Measurements from ENCODE around the gene GLB1L3.

DNA sequence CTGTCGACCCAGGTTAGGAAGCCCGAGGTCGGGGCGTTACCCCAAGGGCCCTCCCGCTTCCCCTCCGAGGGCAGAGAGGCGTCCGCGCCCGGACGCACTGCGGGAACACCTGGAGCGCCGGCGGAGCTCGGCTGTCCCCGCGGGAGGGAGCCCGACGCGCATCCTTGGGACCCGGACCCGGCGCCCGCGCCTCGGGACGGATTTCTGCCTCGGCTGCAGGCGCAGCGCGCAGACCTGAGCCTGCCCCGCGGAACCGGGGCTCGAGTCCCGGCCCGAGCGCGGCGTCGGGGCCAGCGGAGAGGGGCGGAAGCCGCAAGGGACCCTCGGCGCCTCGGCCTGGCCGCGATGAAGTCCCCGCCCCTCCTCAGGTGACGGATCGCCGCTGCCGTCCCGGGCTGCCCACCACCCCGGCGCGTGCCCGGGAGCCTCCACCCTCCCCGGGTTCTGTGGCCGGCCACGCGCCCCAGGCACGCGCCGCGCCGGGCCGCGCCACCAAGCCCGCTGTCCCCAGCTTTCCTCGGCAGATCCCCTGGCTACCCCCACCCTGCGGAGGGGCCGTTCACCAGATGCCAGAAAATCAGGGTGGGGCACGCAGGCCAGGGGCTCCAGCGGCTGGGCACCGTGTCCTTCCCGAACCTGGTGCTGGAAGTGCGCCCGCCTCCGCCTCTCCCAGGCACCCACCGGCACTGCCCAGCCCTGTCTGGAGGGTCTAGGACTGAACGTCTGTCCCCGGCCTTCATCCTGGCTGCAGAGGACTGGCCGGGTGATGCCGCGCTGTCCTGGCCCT, 410 bp downstream of the GLB1L3 start:
- TF ChIP-seq, protein P1, sequence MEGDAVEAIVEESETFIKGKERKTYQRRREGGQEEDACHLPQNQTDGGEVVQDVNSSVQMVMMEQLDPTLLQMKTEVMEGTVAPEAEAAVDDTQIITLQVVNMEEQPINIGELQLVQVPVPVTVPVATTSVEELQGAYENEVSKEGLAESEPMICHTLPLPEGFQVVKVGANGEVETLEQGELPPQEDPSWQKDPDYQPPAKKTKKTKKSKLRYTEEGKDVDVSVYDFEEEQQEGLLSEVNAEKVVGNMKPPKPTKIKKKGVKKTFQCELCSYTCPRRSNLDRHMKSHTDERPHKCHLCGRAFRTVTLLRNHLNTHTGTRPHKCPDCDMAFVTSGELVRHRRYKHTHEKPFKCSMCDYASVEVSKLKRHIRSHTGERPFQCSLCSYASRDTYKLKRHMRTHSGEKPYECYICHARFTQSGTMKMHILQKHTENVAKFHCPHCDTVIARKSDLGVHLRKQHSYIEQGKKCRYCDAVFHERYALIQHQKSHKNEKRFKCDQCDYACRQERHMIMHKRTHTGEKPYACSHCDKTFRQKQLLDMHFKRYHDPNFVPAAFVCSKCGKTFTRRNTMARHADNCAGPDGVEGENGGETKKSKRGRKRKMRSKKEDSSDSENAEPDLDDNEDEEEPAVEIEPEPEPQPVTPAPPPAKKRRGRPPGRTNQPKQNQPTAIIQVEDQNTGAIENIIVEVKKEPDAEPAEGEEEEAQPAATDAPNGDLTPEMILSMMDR (IDR thresholded peaks at IDR 0.05 in 2 of 3, conservative IDR thresholded peaks at IDR 0.05 in 1 of 3; ENCODE audit: borderline replicate concordance in 1 of 3, insufficient read depth in 1 of 3, low read depth in 2 of 3, low read length in 2 of 3): no peak
- TF ChIP-seq EZH2 (IDR thresholded peaks at IDR 0.05): no peak
- TF ChIP-seq POLR2AphosphoS5 (IDR thresholded peaks at IDR 0.05; ENCODE audit: low read depth, low read length): no peak
- TF ChIP-seq POLR2A (IDR thresholded peaks at IDR 0.05; ENCODE audit: borderline replicate concordance, extremely low read depth, insufficient read depth, insufficient read length): no peak
- TF ChIP-seq EZH2phosphoT487 (IDR thresholded peaks at IDR 0.05; ENCODE audit: borderline replicate concordance): no peak
- TF ChIP-seq, protein P2, sequence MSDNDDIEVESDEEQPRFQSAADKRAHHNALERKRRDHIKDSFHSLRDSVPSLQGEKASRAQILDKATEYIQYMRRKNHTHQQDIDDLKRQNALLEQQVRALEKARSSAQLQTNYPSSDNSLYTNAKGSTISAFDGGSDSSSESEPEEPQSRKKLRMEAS (IDR thresholded peaks at IDR 0.05): no peak
- TF ChIP-seq, protein P3, sequence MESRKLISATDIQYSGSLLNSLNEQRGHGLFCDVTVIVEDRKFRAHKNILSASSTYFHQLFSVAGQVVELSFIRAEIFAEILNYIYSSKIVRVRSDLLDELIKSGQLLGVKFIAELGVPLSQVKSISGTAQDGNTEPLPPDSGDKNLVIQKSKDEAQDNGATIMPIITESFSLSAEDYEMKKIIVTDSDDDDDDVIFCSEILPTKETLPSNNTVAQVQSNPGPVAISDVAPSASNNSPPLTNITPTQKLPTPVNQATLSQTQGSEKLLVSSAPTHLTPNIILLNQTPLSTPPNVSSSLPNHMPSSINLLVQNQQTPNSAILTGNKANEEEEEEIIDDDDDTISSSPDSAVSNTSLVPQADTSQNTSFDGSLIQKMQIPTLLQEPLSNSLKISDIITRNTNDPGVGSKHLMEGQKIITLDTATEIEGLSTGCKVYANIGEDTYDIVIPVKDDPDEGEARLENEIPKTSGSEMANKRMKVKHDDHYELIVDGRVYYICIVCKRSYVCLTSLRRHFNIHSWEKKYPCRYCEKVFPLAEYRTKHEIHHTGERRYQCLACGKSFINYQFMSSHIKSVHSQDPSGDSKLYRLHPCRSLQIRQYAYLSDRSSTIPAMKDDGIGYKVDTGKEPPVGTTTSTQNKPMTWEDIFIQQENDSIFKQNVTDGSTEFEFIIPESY (IDR thresholded peaks at IDR 0.05; ENCODE audit: extremely low read depth, insufficient replicate concordance, low read length): no peak
- no peak for TF ChIP-seq ZNF274 (IDR thresholded peaks at IDR 0.05; ENCODE audit: low read depth, low read length)
